Activated B cell treated with CpG ODN at 0.5 μM for 24 hours (primary cell): Measurements from ENCODE around the gene TSR3. TPM values are rescaled to one million over a fixed set of nuclear protein-coding genes. Genes with fewer than 3 reads are reported as not detected.

Experiments used
- ATAC-seq: fragments of 200-7000 bp; cut with Tn5 transposase; one replicate; pipeline ENCODE4 v1.10.0; 2021; ENCODE audit warnings: low read depth, mild to moderate bottlenecking, moderate library complexity
- CTCF ChIA-PET: fragments of 350-600 bp; sonication (Branson Sonifier 250); formaldehyde crosslinking; loops from one replicate; lab custom pipeline; 2021; ENCODE audit warnings: antibody characterized with exemption; lab: Charles Lee
- POLR2A ChIA-PET: fragments of 350-600 bp; sonication (Branson Sonifier 250); formaldehyde crosslinking; loops from one replicate; lab custom pipeline; 2021; ENCODE audit warnings: antibody characterized with exemption; lab: Charles Lee
- DNase-seq: peaks from one replicate; pipeline ENCODE4 v3.0.0; 2022
- H3K27ac Mint-ChIP-seq: one replicate; pipeline ENCODE4 v1.8.0; 2020; ENCODE audit warnings: mixed read lengths
- H3K27me3 Mint-ChIP-seq: one replicate; pipeline ENCODE4 v1.8.0; 2021; ENCODE audit warnings: mixed read lengths
- H3K36me3 Mint-ChIP-seq: one replicate; pipeline ENCODE4 v1.8.0; 2021; ENCODE audit warnings: low read depth, mixed read lengths
- H3K4me1 Mint-ChIP-seq: one replicate; pipeline ENCODE4 v1.8.0; 2021; ENCODE audit warnings: mixed read lengths
- H3K4me3 Mint-ChIP-seq: one replicate; pipeline ENCODE4 v1.8.0; 2020; ENCODE audit warnings: mild to moderate bottlenecking, mixed read lengths
- H3K9me3 Mint-ChIP-seq: one replicate; pipeline ENCODE4 v1.8.0; 2020; ENCODE audit warnings: mixed read lengths
- intact Hi-C: fragments of 100-400 bp; cut with micrococcal nuclease; formaldehyde crosslinking; loops from one replicate; pipeline ENCODE4 v1.15.1; 2024
- total RNA-seq: library from RNA; stranded (reverse); gene quantifications from 2 replicates; pipeline ENCODE4 v1.2.3, GENCODE V29; 2022
- TF ChIP-seq, protein P1 (sequence below): fragments of 200-600 bp; IDR thresholded peaks from one replicate; pipeline ENCODE4 v1.8.0; 2022; ENCODE audit warnings: antibody characterized with exemption, mild to moderate bottlenecking

Gene TSR3
- total RNA-seq, 1 donor from 2014 or later, result 45.3 TPM

DNA sequence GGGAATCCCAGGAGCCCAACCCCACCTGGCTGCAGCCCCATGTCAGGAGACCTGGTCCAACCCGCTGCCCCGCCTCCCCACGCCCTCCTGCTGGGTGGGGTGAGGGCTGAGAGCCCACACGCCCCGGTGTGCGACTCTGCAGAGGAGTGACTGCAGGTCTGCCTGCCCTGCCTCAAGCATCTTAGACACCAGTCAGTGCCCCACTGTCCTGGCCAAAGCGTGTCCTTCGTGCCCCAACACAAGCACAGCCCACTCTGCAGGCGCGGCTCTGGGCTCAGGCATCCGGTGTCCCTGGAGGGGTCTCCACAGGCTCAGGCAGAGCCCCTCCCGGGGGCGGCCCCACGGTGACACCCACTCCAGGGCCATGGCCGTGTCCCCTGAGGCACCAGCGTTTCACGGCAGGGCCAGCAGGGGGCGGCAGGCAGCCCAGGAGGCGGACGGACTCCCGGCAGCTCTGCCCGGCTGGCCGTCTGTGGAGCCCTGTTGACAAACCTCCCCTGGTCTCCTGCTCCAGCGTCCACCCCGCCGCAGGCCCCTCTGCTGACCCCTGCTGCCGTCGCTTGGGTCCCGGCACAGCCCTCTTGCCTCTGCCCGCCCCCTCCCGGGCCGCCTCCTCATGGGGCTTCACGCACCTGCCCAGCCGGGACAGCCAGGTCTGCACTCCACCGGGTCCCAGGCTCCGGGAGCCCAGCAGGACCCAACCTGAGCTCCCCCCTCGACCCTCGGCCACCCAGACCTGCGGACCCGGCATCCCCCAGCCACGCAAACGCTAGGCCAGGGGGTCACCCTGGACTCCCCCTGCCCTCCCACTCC lies 50.8 kb downstream of the TSR3 start:
- peak; percentile 73 for ATAC-seq
- Mint-ChIP-seq H3K27me3 (peaks cover 7% of the 10 kb centered on the region), H3K27ac (no peak overlapping the region), H3K4me1 (peaks cover 50% of the 10 kb centered on the region), H3K9me3 (no peaks in the 10 kb centered on the region), H3K36me3 (no peaks in the 10 kb centered on the region), H3K4me3 (no peak overlapping the region)
- ChIA-PET CTCF (interaction anchor here (0.7 to 1.7 kb wide), 4 partner anchors 9 to 198 kb away, joined by 3 to 5 read pairs (median 4); partner anchors contain the start of gene UBE2I), POLR2A (interaction anchor here (0.5 to 1.5 kb wide), 4 partner anchors 8 to 411 kb away, joined by 3 to 5 read pairs (median 4); partner anchors contain the start of gene UBE2I)
- intact Hi-C loops, result no loop called here
- TF ChIP-seq, protein P1, sequence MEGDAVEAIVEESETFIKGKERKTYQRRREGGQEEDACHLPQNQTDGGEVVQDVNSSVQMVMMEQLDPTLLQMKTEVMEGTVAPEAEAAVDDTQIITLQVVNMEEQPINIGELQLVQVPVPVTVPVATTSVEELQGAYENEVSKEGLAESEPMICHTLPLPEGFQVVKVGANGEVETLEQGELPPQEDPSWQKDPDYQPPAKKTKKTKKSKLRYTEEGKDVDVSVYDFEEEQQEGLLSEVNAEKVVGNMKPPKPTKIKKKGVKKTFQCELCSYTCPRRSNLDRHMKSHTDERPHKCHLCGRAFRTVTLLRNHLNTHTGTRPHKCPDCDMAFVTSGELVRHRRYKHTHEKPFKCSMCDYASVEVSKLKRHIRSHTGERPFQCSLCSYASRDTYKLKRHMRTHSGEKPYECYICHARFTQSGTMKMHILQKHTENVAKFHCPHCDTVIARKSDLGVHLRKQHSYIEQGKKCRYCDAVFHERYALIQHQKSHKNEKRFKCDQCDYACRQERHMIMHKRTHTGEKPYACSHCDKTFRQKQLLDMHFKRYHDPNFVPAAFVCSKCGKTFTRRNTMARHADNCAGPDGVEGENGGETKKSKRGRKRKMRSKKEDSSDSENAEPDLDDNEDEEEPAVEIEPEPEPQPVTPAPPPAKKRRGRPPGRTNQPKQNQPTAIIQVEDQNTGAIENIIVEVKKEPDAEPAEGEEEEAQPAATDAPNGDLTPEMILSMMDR, result no peak
- peak; percentile 83 for DNase-seq

DNA sequence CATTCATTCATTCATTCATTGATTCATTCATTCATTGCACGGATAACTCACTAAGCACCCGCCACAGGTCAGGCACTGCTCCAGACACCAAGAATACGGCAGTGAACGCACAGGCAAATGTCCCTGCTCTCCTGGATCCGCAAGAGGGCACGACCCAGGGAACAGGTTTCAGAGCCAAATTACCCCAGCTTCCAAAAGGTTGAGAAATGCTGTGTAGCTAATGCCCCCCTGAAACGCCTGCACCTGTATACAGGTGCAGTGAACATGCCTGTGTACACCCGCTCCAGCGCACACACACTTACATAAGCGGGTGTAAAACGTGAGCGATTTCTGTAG lies 51.8 kb downstream of the TSR3 start:
- intact Hi-C loops, result no loop called here
- TF ChIP-seq, protein P1, result no peak
- Mint-ChIP-seq H3K36me3 (no peaks in the 10 kb centered on the region), H3K27ac (no peak overlapping the region), H3K9me3 (no peaks in the 10 kb centered on the region), H3K27me3 (peaks cover 9% of the 10 kb centered on the region), H3K4me3 (no peak overlapping the region), H3K4me1 (peaks cover 46% of the 10 kb centered on the region)
- ATAC-seq, result no peak
- no peak for DNase-seq
- ChIA-PET CTCF (interaction anchor here (1.0 kb wide), 1 partner anchor 64 kb away, joined by 3 read pairs; no protein-coding TSS in a partner anchor), POLR2A (interaction anchor here (1.1 to 1.5 kb wide), 2 partner anchors 9 to 11 kb away, joined by 3 read pairs; partner anchors contain the start of gene UBE2I)

Other genes with a start within 250 kb of the TSR3 start
- gene CACNA1H, start 198.8 kb downstream of the TSR3 start, total RNA-seq, result 0.02 TPM in 1 of 2 replicates, not detected in the other
- gene TPSG1, start 126.6 kb downstream of the TSR3 start, total RNA-seq, result not detected in 2 replicates
- gene TPSB2, start 121.7 kb downstream of the TSR3 start, total RNA-seq, result not detected in 2 replicates
- gene TPSAB1, start 111.2 kb downstream of the TSR3 start, total RNA-seq, result not detected in 2 replicates
- not detected in 2 replicates for gene TPSD1, start 95.8 kb downstream of the TSR3 start, total RNA-seq
- gene UBE2I, start 42.2 kb downstream of the TSR3 start, total RNA-seq, result 220 and 240 TPM in 2 replicates
- gene BAIAP3, start 18.2 kb downstream of the TSR3 start, total RNA-seq, result 6.5 and 8.5 TPM in 2 replicates
- 36.3 and 40.2 TPM in 2 replicates for gene GNPTG, start 53 bp upstream of the TSR3 start, total RNA-seq
- 42.1 and 70.7 TPM in 2 replicates for gene UNKL, start 62.8 kb upstream of the TSR3 start, total RNA-seq
- gene UQCC4, start 68.9 kb upstream of the TSR3 start, total RNA-seq, result 15.4 and 18.2 TPM in 2 replicates
- gene PERCC1, start 79.2 kb upstream of the TSR3 start, total RNA-seq, result 0.24 and 0.33 TPM in 2 replicates
- 5.1 and 6.7 TPM in 2 replicates for gene CCDC154, start 92.7 kb upstream of the TSR3 start, total RNA-seq
- 127 and 144 TPM in 2 replicates for gene CLCN7, start 123.2 kb upstream of the TSR3 start, total RNA-seq
- gene PTX4, start 137.1 kb upstream of the TSR3 start, total RNA-seq, result not detected in 2 replicates
- 72.9 and 78.8 TPM in 2 replicates for gene TELO2, start 141.5 kb upstream of the TSR3 start, total RNA-seq
- 0.18 TPM in 1 of 2 replicates, not detected in the other for gene TMEM204, start 181.8 kb upstream of the TSR3 start, total RNA-seq